HepG2 (cell line): ENCODE results near the gene ABCG1. TPM values are rescaled to one million over a fixed set of nuclear protein-coding genes. Genes with fewer than 3 reads are reported as not detected.

Experiments
- ATAC-seq: fragments of 200-7000 bp; cut with Tn5 transposase; 3 replicates; pipeline ENCODE4 v1.9.1; 2020; ENCODE audit warnings: mild to moderate bottlenecking, moderate library complexity
- BruUV-seq: library from RNA; stranded (reverse); fragments of 400-500 nt; replicated peaks from 2 replicates; lab custom pipeline; 2021; lab: Mats Ljungman, UMichigan
- CTCF ChIA-PET: fragments of 300-600 bp; formaldehyde crosslinking; extraction: SDS; loops from one replicate; lab custom pipeline; 2021; ENCODE audit warnings: low total read pairs, inconsistent platforms, low intra/inter-chr PET ratio; lab: Yijun Ruan, JAX
- POLR2A ChIA-PET: fragments of 350-600 bp; sonication (Branson Sonifier 250); formaldehyde crosslinking; loops from one replicate; lab custom pipeline; 2020; ENCODE audit warnings: antibody characterized with exemption, inconsistent platforms; lab: Yijun Ruan, JAX
- DNase-seq: peaks from one replicate; pipeline ENCODE4 v3.0.0-alpha.2; 2015; ENCODE audit warnings: low spot score
- FAIRE-seq: peaks from 3 replicates; lab custom pipeline; 2011; peaks lifted over from hg19 to GRCh38; lab: Jason Lieb, UNC
- H2AFZ ChIP-seq: one replicate; pipeline ENCODE4 v1.6.1; 2011; ENCODE audit warnings: low read length, inconsistent platforms
- H3K27ac ChIP-seq: fragments of 300-600 bp; 3 replicates; pipeline ENCODE4 v1.8.0; 2011; ENCODE audit warnings: mixed run types, mild to moderate bottlenecking, mixed read lengths, low read length, inconsistent platforms; ENCODE audit not compliant: insufficient read depth; ENCODE audit errors: extremely low read length
- H3K27me3 ChIP-seq, 2 experiments: fragments of 200-600 bp in 1 of 2; 2 replicates in 1 of 2; 3 replicates in 1 of 2; pipeline versions ENCODE4 v1.6.0 to v1.8.0; 2011; ENCODE audit warnings: low read length in 2 of 2, mild to moderate bottlenecking in 2 of 2, moderate library complexity in 2 of 2, inconsistent platforms in 1 of 2; ENCODE audit not compliant: insufficient read depth in 2 of 2, control insufficient read depth in 1 of 2
- H3K36me3 ChIP-seq, 2 experiments: fragments of 200-600 bp in 1 of 2; replicated peaks in 1 of 2; 2 replicates in 1 of 2; 3 replicates in 1 of 2; pipeline versions ENCODE4 v1.5.1 to v1.8.0; 2011; ENCODE audit warnings: low read length in 2 of 2, inconsistent platforms in 1 of 2; ENCODE audit not compliant: insufficient read depth in 2 of 2, control insufficient read depth in 1 of 2
- H3K4me1 ChIP-seq: 2 replicates; pipeline ENCODE4 v1.5.1; 2012; ENCODE audit warnings: low read length, inconsistent platforms; ENCODE audit not compliant: insufficient read depth
- H3K4me2 ChIP-seq: 2 replicates; pipeline ENCODE4 v1.6.0; 2011; ENCODE audit warnings: low read depth, low read length, inconsistent platforms
- H3K4me3 ChIP-seq, 3 experiments: fragments of 200-600 bp in 1 of 3; sonication (generic), shearing (Covaris generic) in 1 of 3; replicated peaks in 1 of 3; 2 replicates each; pipeline ENCODE4 v1.5.1; 2011 to 2016; ENCODE audit warnings: low read length in 3 of 3, inconsistent platforms in 2 of 3, low read depth in 2 of 3, mild to moderate bottlenecking in 2 of 3, control low read depth in 1 of 3, mixed read lengths in 1 of 3; ENCODE audit not compliant: insufficient read depth in 1 of 3
- H3K79me2 ChIP-seq: one replicate; pipeline ENCODE4 v1.6.1; 2011; ENCODE audit warnings: low read length, inconsistent platforms; ENCODE audit not compliant: insufficient read depth
- H3K9ac ChIP-seq: 2 replicates; pipeline ENCODE4 v1.6.0; 2011; ENCODE audit warnings: mild to moderate bottlenecking, low read depth, low read length, inconsistent platforms; ENCODE audit not compliant: insufficient read depth
- H3K9me3 ChIP-seq: 2 replicates; pipeline ENCODE4 v1.5.1; 2012; ENCODE audit warnings: mild to moderate bottlenecking, low read length
- H4K20me1 ChIP-seq: 2 replicates; pipeline ENCODE4 v1.6.0; 2011; ENCODE audit warnings: inconsistent platforms, mild to moderate bottlenecking, low read length, moderate library complexity; ENCODE audit not compliant: insufficient read depth
- CHCHD3 ChIP-seq: sonication (generic); formaldehyde crosslinking; IDR thresholded peaks from 2 replicates; pipeline ENCODE4 v1.8.0; 2022; ENCODE audit warnings: mild to moderate bottlenecking, missing genetic modification reagents, moderate library complexity
- IRF2 ChIP-seq: IDR thresholded peaks from 2 replicates; pipeline ENCODE4 v1.6.1; 2018; ENCODE audit warnings: missing genetic modification reagents, missing compliant biosample characterization
- JDP2 ChIP-seq: sonication (generic); formaldehyde crosslinking; IDR thresholded peaks from 2 replicates; pipeline ENCODE4 v1.8.1; 2022; ENCODE audit warnings: missing genetic modification reagents, borderline replicate concordance
- NCOA1 ChIP-seq: sonication (generic); formaldehyde crosslinking; IDR thresholded peaks from 2 replicates; pipeline ENCODE4 v1.9.0; 2021; ENCODE audit warnings: missing genetic modification reagents
- NR1H2 ChIP-seq: sonication (generic); formaldehyde crosslinking; IDR thresholded peaks from 2 replicates; pipeline ENCODE4 v1.8.1; 2022; ENCODE audit warnings: low read depth, missing genetic modification reagents, borderline replicate concordance
- NR2C2 ChIP-seq: sonication (generic); formaldehyde crosslinking; IDR thresholded peaks from 2 replicates; pipeline ENCODE4 v1.4.0; 2020; ENCODE audit warnings: missing genetic modification reagents, mild to moderate bottlenecking, moderate library complexity, borderline replicate concordance
- TCF7L2 ChIP-seq: IDR thresholded peaks from 2 replicates; pipeline ENCODE4 v1.6.1; 2011; ENCODE audit warnings: mild to moderate bottlenecking, low read depth, low read length, moderate library complexity
- YEATS4 ChIP-seq: sonication (generic); formaldehyde crosslinking; IDR thresholded peaks from 2 replicates; pipeline ENCODE4 v1.4.0; 2020; ENCODE audit warnings: missing genetic modification reagents, borderline replicate concordance
- ZBTB7B ChIP-seq: sonication (generic); formaldehyde crosslinking; IDR thresholded peaks from 2 replicates; pipeline ENCODE4 v1.4.0; 2020; ENCODE audit warnings: missing genetic modification reagents
- ZFP1 ChIP-seq: IDR thresholded peaks from 2 replicates; pipeline ENCODE4 v1.6.1; 2016
- ZNF101 ChIP-seq: sonication (generic); formaldehyde crosslinking; IDR thresholded peaks from 2 replicates; pipeline ENCODE4 v1.4.0; 2020; ENCODE audit warnings: mild to moderate bottlenecking, low read depth, missing genetic modification reagents, borderline replicate concordance
- ZNF24 ChIP-seq: fragments of 450-650 bp; IDR thresholded peaks from 2 replicates; pipeline ENCODE4 v1.6.1; 2017; ENCODE audit warnings: antibody characterized with exemption, mild to moderate bottlenecking
- ZNF766 ChIP-seq: sonication (generic); formaldehyde crosslinking; IDR thresholded peaks from 2 replicates; pipeline ENCODE4 v1.5.0; 2020; ENCODE audit warnings: missing genetic modification reagents, borderline replicate concordance
- ZNF784 ChIP-seq: sonication (generic); formaldehyde crosslinking; IDR thresholded peaks from 2 replicates; pipeline ENCODE4 v1.5.1; 2020; ENCODE audit warnings: missing genetic modification reagents, mild to moderate bottlenecking, borderline replicate concordance
- WGBS: methylation state at CpG from one replicate; pipeline ENCODE4 v1.1.6; 2017; ENCODE audit warnings: low lambda C conversion rate; 5-methylcytosine and 5-hydroxymethylcytosine counted together
- in situ Hi-C: cut with HindIII; loops from 2 replicates; pipeline ENCODE4 v1.10.0; 2017; ENCODE audit warnings: low pct_unique_long_range_greater_than_20kb; ENCODE audit not compliant: extremely low pct_ligation_motif_present
- intact Hi-C: fragments of 100-400 bp; cut with micrococcal nuclease; formaldehyde crosslinking; loops from one replicate; pipeline ENCODE4 v1.10.0; 2022; ENCODE audit not compliant: unreplicated experiment
- polyA plus RNA-seq, 8 experiments: library from polyadenylated mRNA; depleted of rRNA in 3 of 8; stranded (reverse) in 7 of 8; unstranded in 1 of 8; fragments of >200 nt; fragmentation: Illumina TruSeq in 4 of 8; extraction: Trizol in 4 of 8; gene quantifications; 2 replicates each; pipeline versions ENCODE4 v1.2.1 to v1.2.3, GENCODE V29; 2011 to 2016; ENCODE audit warnings: low read depth in 4 of 8, missing spikeins in 1 of 8, mixed read lengths in 1 of 8; ENCODE audit not compliant: insufficient read depth in 1 of 8
- total RNA-seq, 5 experiments: library from RNA; depleted of rRNA; stranded (reverse); fragments of >200 nt; fragmentation: Illumina TruSeq; extraction: Trizol; gene quantifications; 2 replicates each; pipeline ENCODE4 v1.2.3, GENCODE V29; 2016; ENCODE audit warnings: low read depth in 1 of 5
- TF ChIP-seq, protein P1 (sequence below): sonication (generic); formaldehyde crosslinking; IDR thresholded peaks from 2 replicates; pipeline ENCODE4 v1.4.0; 2020; ENCODE audit warnings: missing genetic modification reagents
- TF ChIP-seq, protein P2 (sequence below): sonication (generic); formaldehyde crosslinking; IDR thresholded peaks from 2 replicates; pipeline ENCODE4 v1.5.1; 2020; ENCODE audit warnings: mild to moderate bottlenecking, missing genetic modification reagents, borderline replicate concordance

The ABCG1 gene
- total and polyA plus RNA-seq, 2 of the 13 experiments (the other 11 are each of a cell fraction or from before 2014, with no cell fraction given) = 0.04 TPM; not detected in 1

DNA sequence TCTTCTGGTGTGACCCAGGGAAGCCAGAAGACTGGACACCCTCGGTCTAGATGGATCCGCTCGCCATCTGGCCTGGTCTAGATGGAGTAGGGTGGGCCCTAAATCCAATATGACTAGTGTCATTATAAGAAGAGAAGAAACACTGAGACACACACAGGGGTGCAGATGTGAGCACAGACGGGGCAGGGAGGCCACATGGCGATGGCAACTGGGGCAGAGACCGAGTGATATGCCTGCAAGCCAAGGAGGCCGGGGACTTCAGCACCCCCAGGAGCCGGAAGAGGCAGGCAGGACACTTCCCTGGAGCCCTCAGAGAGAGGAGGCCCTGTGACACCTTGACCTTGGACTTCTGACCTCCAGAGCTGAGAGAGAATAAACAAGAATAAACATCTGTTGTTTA is 101.9 kb downstream of the ABCG1 start:
- H3K9me3 ChIP-seq = no peaks in the 10 kb centered on the region
- DNase-seq (no peak), ATAC-seq (no peak), FAIRE-seq (no peak)
- H3K27me3 ChIP-seq = peaks cover 1 to 14% of the 10 kb centered on the region in 2 experiments; a peak in 4 of 5 replicates
- H4K20me1 ChIP-seq = no peaks in the 10 kb centered on the region
- no peak for TF ChIP-seq TCF7L2
- no peak for TF ChIP-seq NR1H2
- no peak for TF ChIP-seq NR2C2 (CRISPR knock-in tag)
- TF ChIP-seq IRF2 (CRISPR knock-in tag) = no peak
- TF ChIP-seq ZNF766 (CRISPR knock-in tag) = no peak
- H3K36me3 ChIP-seq = no peaks in the 10 kb centered on the region
- no peak overlapping the region for H2AFZ ChIP-seq
- H3K27ac ChIP-seq = no peak overlapping the region
- H3K9ac ChIP-seq = no peak overlapping the region
- no peak overlapping the region for H3K4me2 ChIP-seq
- WGBS = 66% methylated on average over 7 of the region's 8 CpGs
- peaks cover 7% of the 10 kb centered on the region for H3K4me1 ChIP-seq
- no peak overlapping the region for H3K4me3 ChIP-seq
- H3K79me2 ChIP-seq = no peaks in the 10 kb centered on the region
- BruUV-seq = no TSS peak
- in situ Hi-C loops (no loop called here), intact Hi-C loops (no loop called here)
- POLR2A ChIA-PET = no interaction called here
- CTCF ChIA-PET = no interaction called here

GRCh38 chr21:42321231-42321630 is 102.3 kb downstream of the ABCG1 start:
- Histone ChIP-seq H3K9me3 (no peaks in the 10 kb centered on the region), H3K27ac (no peak overlapping the region), H3K36me3 (no peaks in the 10 kb centered on the region), H2AFZ (no peak overlapping the region), H3K9ac (no peak overlapping the region), H3K4me1 (peaks cover 3% of the 10 kb centered on the region), H3K4me2 (no peak overlapping the region), H3K79me2 (no peaks in the 10 kb centered on the region), H3K4me3 (no peak overlapping the region), H3K27me3 (peaks cover 1 to 14% of the 10 kb centered on the region in 2 experiments; a peak in 4 of 5 replicates), H4K20me1 (no peaks in the 10 kb centered on the region)
- 41% methylated on average over 4 of the region's 10 CpGs for WGBS
- CTCF ChIA-PET = no interaction called here
- in situ Hi-C loops (no loop called here), intact Hi-C loops (no loop called here)
- ATAC-seq = no peak
- TF ChIP-seq CHCHD3 (no peak), NCOA1 (CRISPR knock-in tag) (no peak), ZNF784 (CRISPR knock-in tag) (no peak), ZFP1 (CRISPR knock-in tag) (no peak), ZBTB7B (CRISPR knock-in tag) (no peak), ZNF24 (no peak), YEATS4 (no peak), JDP2 (no peak), ZNF101 (CRISPR knock-in tag) (no peak)
- TF ChIP-seq, protein P1, sequence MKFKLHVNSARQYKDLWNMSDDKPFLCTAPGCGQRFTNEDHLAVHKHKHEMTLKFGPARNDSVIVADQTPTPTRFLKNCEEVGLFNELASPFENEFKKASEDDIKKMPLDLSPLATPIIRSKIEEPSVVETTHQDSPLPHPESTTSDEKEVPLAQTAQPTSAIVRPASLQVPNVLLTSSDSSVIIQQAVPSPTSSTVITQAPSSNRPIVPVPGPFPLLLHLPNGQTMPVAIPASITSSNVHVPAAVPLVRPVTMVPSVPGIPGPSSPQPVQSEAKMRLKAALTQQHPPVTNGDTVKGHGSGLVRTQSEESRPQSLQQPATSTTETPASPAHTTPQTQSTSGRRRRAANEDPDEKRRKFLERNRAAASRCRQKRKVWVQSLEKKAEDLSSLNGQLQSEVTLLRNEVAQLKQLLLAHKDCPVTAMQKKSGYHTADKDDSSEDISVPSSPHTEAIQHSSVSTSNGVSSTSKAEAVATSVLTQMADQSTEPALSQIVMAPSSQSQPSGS = no peak
- TF ChIP-seq, protein P2, sequence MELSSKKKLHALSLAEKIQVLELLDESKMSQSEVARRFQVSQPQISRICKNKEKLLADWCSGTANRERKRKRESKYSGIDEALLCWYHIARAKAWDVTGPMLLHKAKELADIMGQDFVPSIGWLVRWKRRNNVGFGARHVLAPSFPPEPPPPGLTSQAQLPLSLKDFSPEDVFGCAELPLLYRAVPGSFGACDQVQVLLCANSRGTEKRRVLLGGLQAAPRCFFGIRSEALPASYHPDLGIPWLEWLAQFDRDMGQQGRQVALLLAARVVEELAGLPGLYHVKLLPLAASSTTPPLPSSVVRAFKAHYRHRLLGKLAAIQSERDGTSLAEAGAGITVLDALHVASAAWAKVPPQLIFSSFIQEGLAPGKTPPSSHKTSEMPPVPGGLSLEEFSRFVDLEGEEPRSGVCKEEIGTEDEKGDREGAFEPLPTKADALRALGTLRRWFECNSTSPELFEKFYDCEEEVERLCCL (CRISPR knock-in tag) = no peak
- POLR2A ChIA-PET = no interaction called here
- FAIRE-seq = no peak
- no TSS peak for BruUV-seq
- DNase-seq = no peak
